ENCODE results near the gene TYW1. TPM values are rescaled to one million over a fixed set of nuclear protein-coding genes. Genes with fewer than 3 reads are reported as not detected.
"Not testable (repeated sequence)": the region's sequence is repeated elsewhere in the genome, so short reads cannot be mapped to it uniquely, and the experiment has no call there.

The TYW1 gene
- total RNA-seq, 1 donor from 2014 or later: 20.0 TPM

- no peaks in the 10 kb centered on the region for H3K4me1 ChIP-seq
- TF ChIP-seq CTCF (IDR thresholded peaks at IDR 0.05): no peak
- no peak overlapping the region for H3K4me3 ChIP-seq
- no peaks in the 10 kb centered on the region for H3K27me3 ChIP-seq
- peaks cover 85% of the 10 kb centered on the region for H3K36me3 ChIP-seq
- intact Hi-C loops (cut with DNase I): no loop called here
- H3K9me3 ChIP-seq: no peaks in the 10 kb centered on the region
- ATAC-seq (no peak), DNase-seq (no peak)
- H3K27ac ChIP-seq: no peak overlapping the region
These were observed 22.3 kb downstream of the TYW1 start for GRCh38 chr7:67018940-67019339.

GRCh38 chr7:67019562-67020390 is 23.1 kb downstream of the TYW1 start:
- ATAC-seq (no peak), DNase-seq (no peak)
- intact Hi-C loops (cut with DNase I): no loop called here
- H3K36me3 ChIP-seq: peaks cover 77% of the 10 kb centered on the region
- no peaks in the 10 kb centered on the region for H3K4me1 ChIP-seq
- no peaks in the 10 kb centered on the region for H3K9me3 ChIP-seq
- H3K27me3 ChIP-seq: no peaks in the 10 kb centered on the region
- TF ChIP-seq CTCF (IDR thresholded peaks at IDR 0.05): no peak
- H3K27ac ChIP-seq: no peak overlapping the region
- H3K4me3 ChIP-seq: no peak overlapping the region

- Histone ChIP-seq H3K9me3 (no peaks in the 10 kb centered on the region), H3K36me3 (peaks cover 65% of the 10 kb centered on the region), H3K4me1 (no peaks in the 10 kb centered on the region), H3K4me3 (no peak overlapping the region), H3K27ac (no peak overlapping the region), H3K27me3 (no peaks in the 10 kb centered on the region)
- ATAC-seq: no peak
- no peak for DNase-seq
- intact Hi-C loops (cut with DNase I): no loop called here
- no peak for TF ChIP-seq CTCF (IDR thresholded peaks at IDR 0.05)
These were observed 24.6 kb downstream of the TYW1 start for GRCh38 chr7:67021260-67021659.

GRCh38 chr7:67022511-67022910 is 25.9 kb downstream of the TYW1 start:
- no peak overlapping the region for H3K27ac ChIP-seq
- DNase-seq: no peak
- no peaks in the 10 kb centered on the region for H3K4me1 ChIP-seq
- ATAC-seq: no peak
- intact Hi-C loops (cut with DNase I): no loop called here
- no peak for TF ChIP-seq CTCF (IDR thresholded peaks at IDR 0.05)
- no peaks in the 10 kb centered on the region for H3K27me3 ChIP-seq
- peaks cover 69% of the 10 kb centered on the region for H3K36me3 ChIP-seq
- H3K9me3 ChIP-seq: no peaks in the 10 kb centered on the region
- H3K4me3 ChIP-seq: no peak overlapping the region

- DNase-seq; H3K4me1 ChIP-seq; H3K27me3 ChIP-seq; ATAC-seq; H3K27ac ChIP-seq; H3K4me3 ChIP-seq; intact Hi-C loops (cut with DNase I); H3K9me3 ChIP-seq: not testable (repeated sequence)
- peaks cover 49% of the 10 kb centered on the region for H3K36me3 ChIP-seq
These were observed 28.8 kb downstream of the TYW1 start for GRCh38 chr7:67025459-67025858.

GRCh38 chr7:67031685-67032084 is 35.1 kb downstream of the TYW1 start:
- H3K27me3 ChIP-seq; ATAC-seq; H3K4me1 ChIP-seq; H3K4me3 ChIP-seq; DNase-seq; intact Hi-C loops (cut with DNase I); H3K27ac ChIP-seq; H3K9me3 ChIP-seq: not testable (repeated sequence)
- H3K36me3 ChIP-seq: peaks cover 17% of the 10 kb centered on the region
